GM12878 (cell line): ENCODE data around the gene CENPA. TPM values are rescaled to one million over a fixed set of nuclear protein-coding genes. Genes with fewer than 3 reads are reported as not detected.

Experiments used
- ATAC-seq: fragments of 200-7000 bp; cut with Tn5 transposase; 3 replicates; pipeline ENCODE4 v1.9.1; 2020; ENCODE audit warnings: mild to moderate bottlenecking, moderate library complexity
- BruUV-seq: library from RNA; stranded (reverse); fragments of 400-500 nt; replicated peaks from 2 replicates; lab custom pipeline; 2021; lab: Mats Ljungman, UMichigan
- CTCF ChIA-PET: fragments of 300-600 bp; sonication (Branson Sonifier 250); formaldehyde crosslinking; extraction: SDS; loops from one replicate; lab custom pipeline; 2021; ENCODE audit warnings: inconsistent platforms; lab: Yijun Ruan, JAX
- POLR2A ChIA-PET: fragments of 350-600 bp; formaldehyde crosslinking; extraction: SDS; loops from one replicate; lab custom pipeline; 2021; ENCODE audit warnings: inconsistent platforms; lab: Charles Lee
- RAD21 ChIA-PET: fragments of 300-600 bp; sonication (Branson Sonifier 250); formaldehyde crosslinking; loops from one replicate; lab custom pipeline; 2023; ENCODE audit warnings: antibody characterized with exemption; ENCODE audit not compliant: unreplicated experiment; lab: Charles Lee
- SMC1A ChIA-PET: fragments of 300-600 bp; sonication (Branson Sonifier 250); formaldehyde crosslinking; loops from one replicate; lab custom pipeline; 2023; ENCODE audit not compliant: unreplicated experiment, uncharacterized antibody; lab: Charles Lee
- DNase-seq: peaks from one replicate; pipeline ENCODE4 v3.0.0-alpha.2; 2011; ENCODE audit warnings: low read depth, low spot score
- FAIRE-seq: peaks from 3 replicates; lab custom pipeline; 2011; peaks lifted over from hg19 to GRCh38; lab: Jason Lieb, UNC
- H2AFZ ChIP-seq: 2 replicates; pipeline ENCODE4 v1.6.0; 2011; ENCODE audit warnings: low read depth, low read length, control low read depth; ENCODE audit not compliant: control insufficient read depth
- H3K27ac ChIP-seq: 2 replicates; pipeline ENCODE4 v1.5.1; 2011; ENCODE audit warnings: control low read depth; ENCODE audit not compliant: control insufficient read depth, insufficient read depth
- H3K27me3 ChIP-seq, 2 experiments: replicated peaks in 1 of 2; 2 replicates each; pipeline versions ENCODE4 v1.6.0 to v1.6.1; 2011; ENCODE audit warnings: low read length in 1 of 2; ENCODE audit not compliant: control insufficient read depth in 2 of 2, insufficient read depth in 2 of 2
- H3K36me3 ChIP-seq, 2 experiments: 2 replicates each; pipeline ENCODE4 v1.5.1; 2011; ENCODE audit warnings: low read length in 1 of 2; ENCODE audit not compliant: control insufficient read depth in 2 of 2, insufficient read depth in 2 of 2
- H3K4me1 ChIP-seq: 2 replicates; pipeline ENCODE4 v1.6.1; 2011; ENCODE audit warnings: mild to moderate bottlenecking, low read length, moderate library complexity, mixed read lengths; ENCODE audit not compliant: control insufficient read depth, insufficient read depth
- H3K4me2 ChIP-seq: 2 replicates; pipeline ENCODE4 v1.6.0; 2011; ENCODE audit warnings: control low read depth; ENCODE audit not compliant: control insufficient read depth, insufficient read depth
- H3K4me3 ChIP-seq: fragments of 200-600 bp; sonication (generic); 2 replicates; pipeline ENCODE4 v1.5.1; 2016
- H3K79me2 ChIP-seq: 2 replicates; pipeline ENCODE4 v1.6.0; 2011; ENCODE audit warnings: low read length; ENCODE audit not compliant: control insufficient read depth, insufficient read depth
- H3K9ac ChIP-seq: 2 replicates; pipeline ENCODE4 v1.8.0; 2011; ENCODE audit warnings: low read length, control low read depth, mixed read lengths; ENCODE audit not compliant: control insufficient read depth, insufficient read depth
- H3K9me3 ChIP-seq: replicated peaks from 3 replicates; pipeline ENCODE4 v1.5.1; 2011; ENCODE audit warnings: mild to moderate bottlenecking, low read length; ENCODE audit not compliant: control insufficient read depth, insufficient read depth
- H4K20me1 ChIP-seq: 2 replicates; pipeline ENCODE4 v1.6.0; 2011; ENCODE audit not compliant: control insufficient read depth, insufficient read depth
- BACH1 ChIP-seq: fragments of 450-650 bp; IDR thresholded peaks from 2 replicates; pipeline ENCODE4 v1.6.1; 2017; ENCODE audit warnings: mild to moderate bottlenecking, borderline replicate concordance
- CBX3 ChIP-seq: fragments of 200-600 bp; sonication (generic); IDR thresholded peaks from 2 replicates; pipeline ENCODE4 v1.6.1; 2016; ENCODE audit warnings: low read depth, borderline replicate concordance
- HCFC1 ChIP-seq: fragments of 150-350 bp; IDR thresholded peaks from 2 replicates; pipeline ENCODE4 v1.6.1; 2014; ENCODE audit warnings: low read length
- IKZF1 ChIP-seq: fragments of 450-650 bp; conservative IDR thresholded peaks from 2 replicates; pipeline ENCODE4 v1.6.1; 2017; ENCODE audit warnings: antibody characterized with exemption, mild to moderate bottlenecking
- LARP7 ChIP-seq: fragments of 450-650 bp; IDR thresholded peaks from 2 replicates; pipeline ENCODE4 v1.6.1; 2017; ENCODE audit warnings: mild to moderate bottlenecking
- MTA2 ChIP-seq: fragments of 450-650 bp; IDR thresholded peaks from 2 replicates; pipeline ENCODE4 v1.6.1; 2016; ENCODE audit warnings: low read depth, mild to moderate bottlenecking, moderate library complexity
- MTA3 ChIP-seq: IDR thresholded peaks from 2 replicates; pipeline ENCODE4 v1.6.1; 2012; ENCODE audit warnings: low read length, inconsistent platforms, borderline replicate concordance
- WGBS: methylation state at CpG from one replicate; pipeline ENCODE4 v1.1.6; 2016; ENCODE audit warnings: low lambda C conversion rate; ENCODE audit not compliant: insufficient replicate concordance, insufficient coverage; ENCODE audit errors: missing lambda C conversion rate; 5-methylcytosine and 5-hydroxymethylcytosine counted together
- in situ Hi-C: fragments of 300-500 bp; cut with MboI; formaldehyde crosslinking; loops from 9 replicates; pipeline ENCODE4 v1.14.3; 2018; ENCODE audit warnings: mixed read lengths
- intact Hi-C: fragments of 100-400 bp; cut with micrococcal nuclease; formaldehyde crosslinking; loops from one replicate; pipeline ENCODE4 v1.14.2; 2022; ENCODE audit not compliant: unreplicated experiment
- polyA plus RNA-seq, 11 experiments: library from polyadenylated mRNA; depleted of rRNA in 4 of 11; unstranded in 6 of 11; stranded (reverse) in 5 of 11; fragments of >200 nt; fragmentation: Nextera tagmentation in 4 of 11; fragmentation: Illumina TruSeq in 1 of 11; extraction: Ambion mirVana in 4 of 11; extraction: Trizol in 1 of 11; gene quantifications; 1 replicate in 1 of 11; 2 replicates in 10 of 11; pipeline versions ENCODE4 v1.2.1 to v1.2.3, GENCODE V29; 2011 to 2016; ENCODE audit warnings: inconsistent platforms in 2 of 11, missing spikeins in 2 of 11, low read depth in 1 of 11
- total RNA-seq, 4 experiments: library from RNA; depleted of rRNA in 3 of 4; stranded (reverse); fragments of >200 nt in 3 of 4; fragmentation: Illumina TruSeq in 1 of 4; extraction: Trizol in 1 of 4; gene quantifications; 2 replicates each; pipeline versions ENCODE4 v1.2.1 to v1.2.3, GENCODE V29; 2013 to 2021
- TF ChIP-seq, protein P1 (sequence below): IDR thresholded peaks from 2 replicates; pipeline ENCODE4 v1.6.1; 2011; ENCODE audit warnings: borderline replicate concordance, low read depth, mild to moderate bottlenecking, moderate library complexity, mixed read lengths, low read length; ENCODE audit not compliant: insufficient read depth; ENCODE audit errors: extremely low read length
- TF ChIP-seq, protein P2 (sequence below): IDR thresholded peaks from 2 replicates; pipeline ENCODE4 v1.6.1; 2012; ENCODE audit warnings: low read depth, low read length, improper control_type of control experiment
- TF ChIP-seq, protein P3 (sequence below): IDR thresholded peaks from 2 replicates; pipeline ENCODE4 v1.6.1; 2012; ENCODE audit warnings: improper control_type of control experiment, low read depth, low read length; ENCODE audit not compliant: insufficient replicate concordance
- TF ChIP-seq, protein P4 (sequence below): IDR thresholded peaks from 2 replicates; pipeline ENCODE4 v1.6.1; 2011; ENCODE audit warnings: borderline replicate concordance, low read depth, mild to moderate bottlenecking, moderate library complexity, low read length; ENCODE audit not compliant: insufficient read depth, poor library complexity, severe bottlenecking
- TF ChIP-seq, protein P5 (sequence below), 3 experiments: IDR thresholded peaks in 2 of 3; conservative IDR thresholded peaks in 1 of 3; 2 replicates each; pipeline ENCODE4 v1.5.1; 2011; ENCODE audit warnings: low read depth in 3 of 3, low read length in 3 of 3, mild to moderate bottlenecking in 3 of 3, control low read depth in 2 of 3, moderate library complexity in 2 of 3, inconsistent platforms in 1 of 3, mixed read lengths in 1 of 3; ENCODE audit not compliant: control insufficient read depth in 2 of 3, insufficient read depth in 1 of 3; ENCODE audit errors: extremely low read depth in 1 of 3

Gene CENPA
- total and polyA plus RNA-seq, 10 of the 15 experiments (the other 5 are each of a cell fraction or from before 2014, with no cell fraction given) = 8.1 to 66.6 (median 36.7) TPM

DNA sequence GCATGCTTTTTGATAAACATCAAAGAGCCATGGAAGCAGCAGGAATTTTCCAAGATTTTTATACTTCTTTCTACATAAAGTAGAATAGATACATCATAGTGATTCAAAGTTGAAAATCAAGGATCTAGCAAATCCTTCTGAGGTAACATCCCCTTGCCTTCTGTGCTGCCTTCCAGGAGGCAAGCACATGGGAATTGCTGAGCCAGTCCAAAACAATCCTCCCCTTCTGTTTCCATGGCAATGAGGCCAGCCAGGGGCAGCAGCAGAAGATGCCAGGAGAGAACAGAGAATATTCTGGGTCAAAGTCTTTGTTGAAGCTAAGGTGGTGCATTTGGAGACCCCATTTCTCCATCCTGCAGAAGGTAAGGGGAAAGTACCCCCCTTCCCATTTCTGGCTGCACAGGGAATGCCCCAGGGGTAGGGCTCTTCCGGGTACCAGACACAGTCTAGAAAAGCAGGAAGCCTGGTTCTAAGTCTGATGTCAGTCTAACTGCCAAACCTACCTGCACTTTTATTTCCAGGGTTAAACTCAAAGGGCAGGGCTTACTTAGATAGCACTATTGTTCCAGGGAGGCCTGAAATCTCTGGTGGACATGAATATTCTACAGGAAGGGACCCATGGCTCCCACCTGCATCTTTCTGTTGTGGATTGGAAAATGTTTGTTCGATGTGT lies 22.1 kb downstream of the CENPA start:
- ChIA-PET CTCF (interaction anchor here (0.6 kb wide), 1 partner anchor 534 kb away, joined by 3 read pairs; no protein-coding TSS in a partner anchor), POLR2A (interaction anchor here (0.7 kb wide), 1 partner anchor 83 kb away, joined by 4 read pairs; no protein-coding TSS in a partner anchor), SMC1A (no interaction called here), RAD21 (no interaction called here)
- no peaks in the 10 kb centered on the region for H3K27me3 ChIP-seq
- no peaks in the 10 kb centered on the region for H3K36me3 ChIP-seq
- no TSS peak for BruUV-seq
- H4K20me1 ChIP-seq = no peaks in the 10 kb centered on the region
- intact Hi-C loops = no loop called here
- FAIRE-seq = no peak
- no peak overlapping the region for H2AFZ ChIP-seq
- no peaks in the 10 kb centered on the region for H3K79me2 ChIP-seq
- H3K9ac ChIP-seq = no peak overlapping the region
- no peaks in the 10 kb centered on the region for H3K9me3 ChIP-seq
- H3K4me3 ChIP-seq = no peak overlapping the region
- ATAC-seq = no peak
- no peak overlapping the region for H3K27ac ChIP-seq
- H3K4me2 ChIP-seq = no peak overlapping the region
- WGBS = 47% methylated on average over 2 of the region's 2 CpGs
- no peaks in the 10 kb centered on the region for H3K4me1 ChIP-seq
- in situ Hi-C loops = no loop called here
- no peak for DNase-seq
- TF ChIP-seq, protein P1, sequence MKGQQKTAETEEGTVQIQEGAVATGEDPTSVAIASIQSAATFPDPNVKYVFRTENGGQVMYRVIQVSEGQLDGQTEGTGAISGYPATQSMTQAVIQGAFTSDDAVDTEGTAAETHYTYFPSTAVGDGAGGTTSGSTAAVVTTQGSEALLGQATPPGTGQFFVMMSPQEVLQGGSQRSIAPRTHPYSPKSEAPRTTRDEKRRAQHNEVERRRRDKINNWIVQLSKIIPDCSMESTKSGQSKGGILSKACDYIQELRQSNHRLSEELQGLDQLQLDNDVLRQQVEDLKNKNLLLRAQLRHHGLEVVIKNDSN = no peak
- TF ChIP-seq, protein P2, sequence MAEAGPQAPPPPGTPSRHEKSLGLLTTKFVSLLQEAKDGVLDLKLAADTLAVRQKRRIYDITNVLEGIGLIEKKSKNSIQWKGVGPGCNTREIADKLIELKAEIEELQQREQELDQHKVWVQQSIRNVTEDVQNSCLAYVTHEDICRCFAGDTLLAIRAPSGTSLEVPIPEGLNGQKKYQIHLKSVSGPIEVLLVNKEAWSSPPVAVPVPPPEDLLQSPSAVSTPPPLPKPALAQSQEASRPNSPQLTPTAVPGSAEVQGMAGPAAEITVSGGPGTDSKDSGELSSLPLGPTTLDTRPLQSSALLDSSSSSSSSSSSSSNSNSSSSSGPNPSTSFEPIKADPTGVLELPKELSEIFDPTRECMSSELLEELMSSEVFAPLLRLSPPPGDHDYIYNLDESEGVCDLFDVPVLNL = no peak
- no peak for TF ChIP-seq LARP7
- TF ChIP-seq HCFC1 = no peak
- TF ChIP-seq, protein P3, sequence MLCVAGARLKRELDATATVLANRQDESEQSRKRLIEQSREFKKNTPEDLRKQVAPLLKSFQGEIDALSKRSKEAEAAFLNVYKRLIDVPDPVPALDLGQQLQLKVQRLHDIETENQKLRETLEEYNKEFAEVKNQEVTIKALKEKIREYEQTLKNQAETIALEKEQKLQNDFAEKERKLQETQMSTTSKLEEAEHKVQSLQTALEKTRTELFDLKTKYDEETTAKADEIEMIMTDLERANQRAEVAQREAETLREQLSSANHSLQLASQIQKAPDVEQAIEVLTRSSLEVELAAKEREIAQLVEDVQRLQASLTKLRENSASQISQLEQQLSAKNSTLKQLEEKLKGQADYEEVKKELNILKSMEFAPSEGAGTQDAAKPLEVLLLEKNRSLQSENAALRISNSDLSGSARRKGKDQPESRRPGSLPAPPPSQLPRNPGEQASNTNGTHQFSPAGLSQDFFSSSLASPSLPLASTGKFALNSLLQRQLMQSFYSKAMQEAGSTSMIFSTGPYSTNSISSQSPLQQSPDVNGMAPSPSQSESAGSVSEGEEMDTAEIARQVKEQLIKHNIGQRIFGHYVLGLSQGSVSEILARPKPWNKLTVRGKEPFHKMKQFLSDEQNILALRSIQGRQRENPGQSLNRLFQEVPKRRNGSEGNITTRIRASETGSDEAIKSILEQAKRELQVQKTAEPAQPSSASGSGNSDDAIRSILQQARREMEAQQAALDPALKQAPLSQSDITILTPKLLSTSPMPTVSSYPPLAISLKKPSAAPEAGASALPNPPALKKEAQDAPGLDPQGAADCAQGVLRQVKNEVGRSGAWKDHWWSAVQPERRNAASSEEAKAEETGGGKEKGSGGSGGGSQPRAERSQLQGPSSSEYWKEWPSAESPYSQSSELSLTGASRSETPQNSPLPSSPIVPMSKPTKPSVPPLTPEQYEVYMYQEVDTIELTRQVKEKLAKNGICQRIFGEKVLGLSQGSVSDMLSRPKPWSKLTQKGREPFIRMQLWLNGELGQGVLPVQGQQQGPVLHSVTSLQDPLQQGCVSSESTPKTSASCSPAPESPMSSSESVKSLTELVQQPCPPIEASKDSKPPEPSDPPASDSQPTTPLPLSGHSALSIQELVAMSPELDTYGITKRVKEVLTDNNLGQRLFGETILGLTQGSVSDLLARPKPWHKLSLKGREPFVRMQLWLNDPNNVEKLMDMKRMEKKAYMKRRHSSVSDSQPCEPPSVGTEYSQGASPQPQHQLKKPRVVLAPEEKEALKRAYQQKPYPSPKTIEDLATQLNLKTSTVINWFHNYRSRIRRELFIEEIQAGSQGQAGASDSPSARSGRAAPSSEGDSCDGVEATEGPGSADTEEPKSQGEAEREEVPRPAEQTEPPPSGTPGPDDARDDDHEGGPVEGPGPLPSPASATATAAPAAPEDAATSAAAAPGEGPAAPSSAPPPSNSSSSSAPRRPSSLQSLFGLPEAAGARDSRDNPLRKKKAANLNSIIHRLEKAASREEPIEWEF = no peak
- no peak for TF ChIP-seq BACH1
- TF ChIP-seq MTA3 = no peak
- TF ChIP-seq, protein P4, sequence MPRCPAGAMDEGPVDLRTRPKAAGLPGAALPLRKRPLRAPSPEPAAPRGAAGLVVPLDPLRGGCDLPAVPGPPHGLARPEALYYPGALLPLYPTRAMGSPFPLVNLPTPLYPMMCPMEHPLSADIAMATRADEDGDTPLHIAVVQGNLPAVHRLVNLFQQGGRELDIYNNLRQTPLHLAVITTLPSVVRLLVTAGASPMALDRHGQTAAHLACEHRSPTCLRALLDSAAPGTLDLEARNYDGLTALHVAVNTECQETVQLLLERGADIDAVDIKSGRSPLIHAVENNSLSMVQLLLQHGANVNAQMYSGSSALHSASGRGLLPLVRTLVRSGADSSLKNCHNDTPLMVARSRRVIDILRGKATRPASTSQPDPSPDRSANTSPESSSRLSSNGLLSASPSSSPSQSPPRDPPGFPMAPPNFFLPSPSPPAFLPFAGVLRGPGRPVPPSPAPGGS = no peak
- TF ChIP-seq MTA2 = no peak
- no peak for TF ChIP-seq CBX3
- TF ChIP-seq, protein P5, sequence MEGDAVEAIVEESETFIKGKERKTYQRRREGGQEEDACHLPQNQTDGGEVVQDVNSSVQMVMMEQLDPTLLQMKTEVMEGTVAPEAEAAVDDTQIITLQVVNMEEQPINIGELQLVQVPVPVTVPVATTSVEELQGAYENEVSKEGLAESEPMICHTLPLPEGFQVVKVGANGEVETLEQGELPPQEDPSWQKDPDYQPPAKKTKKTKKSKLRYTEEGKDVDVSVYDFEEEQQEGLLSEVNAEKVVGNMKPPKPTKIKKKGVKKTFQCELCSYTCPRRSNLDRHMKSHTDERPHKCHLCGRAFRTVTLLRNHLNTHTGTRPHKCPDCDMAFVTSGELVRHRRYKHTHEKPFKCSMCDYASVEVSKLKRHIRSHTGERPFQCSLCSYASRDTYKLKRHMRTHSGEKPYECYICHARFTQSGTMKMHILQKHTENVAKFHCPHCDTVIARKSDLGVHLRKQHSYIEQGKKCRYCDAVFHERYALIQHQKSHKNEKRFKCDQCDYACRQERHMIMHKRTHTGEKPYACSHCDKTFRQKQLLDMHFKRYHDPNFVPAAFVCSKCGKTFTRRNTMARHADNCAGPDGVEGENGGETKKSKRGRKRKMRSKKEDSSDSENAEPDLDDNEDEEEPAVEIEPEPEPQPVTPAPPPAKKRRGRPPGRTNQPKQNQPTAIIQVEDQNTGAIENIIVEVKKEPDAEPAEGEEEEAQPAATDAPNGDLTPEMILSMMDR (IDR thresholded peaks at IDR 0.05 in 2 of 3, conservative IDR thresholded peaks at IDR 0.05 in 1 of 3; ENCODE audit: control insufficient read depth in 2 of 3, extremely low read depth in 1 of 3, insufficient read depth in 1 of 3, low read depth in 3 of 3, low read length in 3 of 3) = no peak
- no peak for TF ChIP-seq IKZF1
